ENCODE measurements around the gene FERMT3. TPM values are rescaled to one million over a fixed set of nuclear protein-coding genes. Genes with fewer than 3 reads are reported as not detected.

Gene FERMT3
- total RNA-seq = 1.8 and 2.2 TPM in 2 replicates

DNA sequence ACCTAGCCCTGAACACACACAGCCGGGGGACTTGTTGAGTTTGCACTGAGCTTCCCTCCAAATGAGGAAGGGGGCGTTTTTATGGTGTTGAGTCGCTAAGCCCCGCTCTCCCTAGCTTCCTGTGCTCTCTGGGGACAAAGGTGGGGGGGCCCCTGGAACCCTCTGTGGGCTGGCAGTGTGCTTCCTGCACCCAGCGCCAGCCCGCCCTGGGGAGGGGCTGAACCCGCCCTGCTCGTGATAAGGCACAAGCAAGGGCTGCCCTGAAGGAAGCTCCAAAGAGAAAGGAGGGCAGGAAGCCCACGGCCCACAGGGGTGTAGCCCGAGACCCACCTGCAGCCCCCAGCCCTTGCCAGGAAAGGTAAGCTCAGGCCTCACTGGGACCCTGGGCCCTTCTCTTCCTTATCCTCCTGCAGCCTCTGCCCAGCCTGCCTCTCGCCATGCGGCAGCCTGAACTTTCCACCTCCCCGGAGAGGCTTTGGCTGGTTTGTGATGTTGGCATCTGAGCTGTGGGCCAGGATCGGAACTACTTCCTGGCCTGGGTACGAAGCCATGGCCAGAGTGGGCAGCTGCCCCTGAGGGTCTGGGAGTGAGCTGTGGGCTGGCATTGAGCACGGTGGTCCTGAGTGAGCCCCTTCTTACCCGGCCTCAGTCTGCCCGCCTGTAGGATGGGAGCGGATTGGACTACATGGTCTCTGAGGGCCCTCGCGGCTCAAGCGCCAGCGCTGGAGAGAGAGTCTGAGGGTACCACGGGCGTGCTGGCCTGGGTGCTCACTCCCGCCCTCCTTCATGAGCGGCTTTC lies at the start of gene FERMT3:
FERMT3 (plus strand) TSS at position 265 of the 799 bp plus-strand sequence. CDS start 644 bp downstream, outside the sequence.

DNA sequence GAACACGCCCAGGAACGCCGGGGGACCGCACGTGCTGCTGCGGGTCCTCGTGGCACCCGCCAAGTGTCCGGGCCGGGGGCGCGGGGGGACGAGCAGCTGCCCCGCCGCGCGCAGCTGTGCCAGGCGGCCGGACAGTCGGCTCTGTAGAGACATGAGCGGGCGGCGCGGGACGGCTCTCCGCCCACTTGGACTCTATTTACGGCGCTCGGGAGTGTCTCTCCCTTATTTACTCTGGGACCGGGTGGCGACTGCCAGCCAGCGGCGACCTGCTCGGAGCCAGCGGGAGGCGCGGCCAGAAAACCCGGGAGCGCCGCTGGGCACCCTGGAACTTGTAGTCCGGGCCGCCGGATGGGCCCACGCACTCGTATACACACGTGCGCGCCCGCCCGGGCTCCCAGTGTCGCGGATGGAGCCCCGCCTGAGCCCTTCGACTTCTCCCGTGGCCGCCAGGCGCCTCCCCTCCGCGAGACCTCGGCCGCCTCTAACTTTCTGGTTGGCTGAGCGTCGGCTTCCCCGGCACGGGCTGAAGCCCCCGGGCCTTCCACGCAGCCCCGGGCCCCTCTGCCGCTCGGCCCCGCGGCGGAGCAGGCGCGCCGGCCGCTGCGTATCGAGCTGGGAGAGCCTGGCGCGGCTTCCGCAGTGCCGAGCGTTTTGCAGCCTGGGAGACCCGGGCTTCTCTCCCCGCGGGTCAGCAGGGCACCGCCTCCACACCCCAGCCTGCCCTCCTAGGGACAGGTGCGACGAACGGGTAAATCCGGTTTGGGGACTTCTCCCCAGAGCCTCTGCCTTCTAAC lies 40.5 kb upstream of the FERMT3 start, which contains the start of gene MACROD1:
MACROD1 (minus strand) TSS at position 272 of the 794 bp plus-strand sequence; CDS start at position 153, 119 bp downstream.

DNA sequence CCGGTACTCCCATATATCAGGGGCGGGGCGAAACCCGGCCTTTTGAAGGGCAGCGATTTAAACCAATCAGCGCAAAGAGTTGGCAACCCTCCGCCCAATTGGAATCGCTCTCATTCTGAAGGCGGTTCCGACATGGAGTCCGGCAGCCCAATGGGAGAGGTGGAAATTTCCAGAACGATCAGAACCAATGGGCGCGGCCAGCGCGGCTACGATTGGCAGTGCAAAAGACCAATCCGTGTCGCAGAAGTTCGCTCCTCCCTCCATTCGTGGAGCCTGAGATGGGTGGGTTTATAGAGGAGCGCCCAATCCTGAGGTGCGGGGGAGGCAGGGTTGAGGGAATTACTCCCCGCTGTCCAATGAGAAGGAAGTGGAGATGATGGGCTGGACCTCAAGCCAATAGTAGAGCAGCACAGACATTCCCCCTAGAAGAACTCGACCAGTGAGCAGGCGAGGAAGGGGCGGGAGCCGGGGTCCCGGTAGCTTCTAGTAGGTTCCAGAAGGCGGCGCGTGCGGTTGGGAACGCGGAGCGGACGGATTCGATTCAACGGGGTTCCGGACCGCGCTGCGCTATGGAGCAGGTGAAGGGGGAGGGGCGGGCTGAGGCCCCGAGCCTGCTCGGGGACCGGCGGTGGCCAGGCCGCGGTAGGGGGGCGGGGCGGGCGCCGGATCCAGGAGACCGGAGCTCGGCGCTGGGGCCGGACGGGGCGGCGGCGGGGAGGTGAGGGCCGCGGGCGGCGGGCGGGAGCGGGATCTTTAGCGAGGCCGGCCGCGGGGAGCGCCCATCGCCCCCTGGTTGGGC lies 20.6 kb upstream of the FERMT3 start, which contains the start of gene STIP1:
STIP1 (plus strand) TSS at position 479 of the 799 bp plus-strand sequence; CDS start at position 570, 91 bp downstream.

DNA sequence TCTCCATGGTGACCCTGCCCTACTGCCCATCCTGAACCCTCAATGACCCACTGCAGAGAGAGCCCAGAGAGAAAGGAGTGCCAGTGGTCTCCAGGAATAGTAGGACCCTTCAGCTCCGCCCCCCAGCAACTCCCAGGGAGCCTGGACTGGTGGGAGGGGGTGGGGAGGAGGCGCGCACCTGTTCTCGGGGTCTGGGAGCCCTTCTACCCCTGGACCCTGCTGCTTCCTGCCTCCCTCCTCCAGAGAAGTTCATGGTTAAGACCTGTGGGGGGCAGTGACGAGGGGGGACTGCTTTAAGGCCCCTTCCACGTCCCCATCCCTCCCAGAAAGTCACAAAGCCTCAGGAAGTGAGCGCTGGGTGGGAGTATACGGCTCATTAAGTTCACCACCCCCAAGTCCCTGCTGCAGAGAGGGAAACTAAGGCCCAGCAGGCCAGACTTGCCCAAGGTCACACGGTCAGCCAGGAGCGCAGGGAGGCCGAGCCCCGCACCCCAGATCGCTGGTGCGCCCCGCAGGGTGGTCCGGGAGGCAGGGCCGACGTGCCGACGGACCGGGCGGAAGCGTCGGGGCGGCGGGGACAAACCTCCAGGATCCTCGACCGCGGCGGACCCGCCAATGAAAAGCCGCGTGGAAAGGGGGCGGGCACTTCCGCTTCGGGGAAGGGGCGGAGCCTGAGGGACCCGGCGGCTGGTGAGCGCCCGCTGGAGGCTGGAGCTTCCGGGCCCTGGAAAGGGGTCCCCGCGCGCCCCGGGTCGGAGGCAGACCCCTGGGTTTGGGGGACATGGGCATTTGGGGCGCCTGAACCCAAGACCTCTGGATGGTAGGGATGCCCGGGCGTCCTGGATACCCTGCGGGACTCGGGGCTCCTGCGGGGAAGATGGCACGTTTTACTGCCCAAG lies 19.3 kb downstream of the FERMT3 start, which contains the start of the genes NUDT22 and TRPT1:
NUDT22 (plus strand) TSS at position 667 of the 899 bp plus-strand sequence. CDS start 379 bp downstream, outside the sequence.
TRPT1 (minus strand) TSS at position 579 of the 899 bp plus-strand sequence; CDS start at position 253, 326 bp downstream.

DNA sequence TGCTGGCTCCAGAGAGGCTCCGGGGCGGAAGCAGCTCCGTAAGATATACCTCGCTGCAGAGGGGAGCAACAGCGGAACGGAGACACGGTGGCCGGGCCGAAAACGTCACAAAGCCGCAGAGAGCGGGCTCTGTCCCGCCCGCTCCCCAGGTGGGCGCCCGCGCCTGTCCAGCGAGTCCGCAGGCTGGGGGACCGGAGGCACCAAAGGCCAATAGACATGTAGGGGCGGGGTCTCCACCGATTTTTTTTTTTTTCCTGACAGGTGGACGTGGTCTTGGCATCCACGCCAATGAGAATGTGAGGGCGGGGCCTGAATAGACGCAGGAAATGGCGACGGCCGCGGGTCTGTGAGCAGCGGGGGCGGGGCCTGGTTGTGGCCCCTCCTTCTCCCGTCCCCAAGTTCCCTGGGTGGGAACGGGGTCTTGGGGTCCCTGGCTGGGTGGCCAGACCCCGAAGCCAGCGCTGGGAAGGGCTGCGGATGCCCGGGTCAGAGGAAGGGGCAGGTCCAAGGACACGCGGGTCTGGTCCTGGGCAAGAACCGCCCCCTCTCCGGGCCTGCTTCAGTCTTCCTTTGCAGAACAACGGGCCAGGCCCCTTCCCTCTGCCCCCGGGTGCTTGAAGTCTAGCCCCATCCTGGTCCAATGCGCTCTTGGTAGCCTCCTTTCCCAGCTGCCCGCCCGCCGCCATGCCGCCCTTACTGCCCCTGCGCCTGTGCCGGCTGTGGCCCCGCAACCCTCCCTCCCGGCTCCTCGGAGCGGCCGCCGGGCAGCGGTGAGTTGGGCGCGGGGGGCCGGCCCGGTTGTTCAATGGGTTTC lies 23.9 kb downstream of the FERMT3 start, which contains the start of gene DNAJC4:
DNAJC4 (plus strand) TSS at position 378 of the 814 bp plus-strand sequence; CDS start at position 685, 307 bp downstream.

DNA sequence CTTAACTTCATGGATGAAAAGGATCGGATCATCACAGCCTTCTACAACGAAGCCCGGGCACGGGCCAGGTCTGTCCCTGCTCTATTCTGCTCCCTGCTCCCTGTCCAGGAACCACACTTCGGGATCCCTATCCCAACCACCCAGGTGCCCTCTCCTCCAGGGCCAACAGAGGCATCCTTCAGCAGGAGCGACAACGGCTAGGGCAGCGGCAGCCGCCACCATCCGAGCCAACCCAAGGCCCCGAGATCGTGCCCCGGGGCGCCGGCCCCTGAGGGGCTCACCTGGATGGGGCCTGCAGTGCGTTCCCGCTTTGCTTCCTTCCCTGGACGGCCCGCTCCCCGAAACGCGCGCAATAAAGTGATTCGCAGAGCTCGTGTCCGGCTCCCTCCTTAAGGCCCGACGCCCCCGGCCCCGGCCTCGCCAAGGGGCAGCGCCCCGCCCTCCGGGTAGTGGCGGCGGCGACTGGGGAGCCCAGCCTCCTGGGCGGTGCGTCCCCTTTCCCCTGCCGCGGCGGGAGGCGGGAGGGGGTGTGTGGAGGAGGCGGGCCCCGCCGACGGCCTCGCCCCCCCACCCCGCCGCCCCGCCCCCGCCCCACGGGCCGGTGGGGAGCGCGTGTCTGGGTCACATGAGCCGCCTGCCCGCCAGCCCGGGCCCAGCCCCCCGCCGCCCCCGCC lies 27.5 kb downstream of the FERMT3 start, which contains the start of gene VEGFB:
VEGFB (plus strand) TSS at position 672 of the 674 bp plus-strand sequence. CDS start 250 bp downstream, outside the sequence.

DNA sequence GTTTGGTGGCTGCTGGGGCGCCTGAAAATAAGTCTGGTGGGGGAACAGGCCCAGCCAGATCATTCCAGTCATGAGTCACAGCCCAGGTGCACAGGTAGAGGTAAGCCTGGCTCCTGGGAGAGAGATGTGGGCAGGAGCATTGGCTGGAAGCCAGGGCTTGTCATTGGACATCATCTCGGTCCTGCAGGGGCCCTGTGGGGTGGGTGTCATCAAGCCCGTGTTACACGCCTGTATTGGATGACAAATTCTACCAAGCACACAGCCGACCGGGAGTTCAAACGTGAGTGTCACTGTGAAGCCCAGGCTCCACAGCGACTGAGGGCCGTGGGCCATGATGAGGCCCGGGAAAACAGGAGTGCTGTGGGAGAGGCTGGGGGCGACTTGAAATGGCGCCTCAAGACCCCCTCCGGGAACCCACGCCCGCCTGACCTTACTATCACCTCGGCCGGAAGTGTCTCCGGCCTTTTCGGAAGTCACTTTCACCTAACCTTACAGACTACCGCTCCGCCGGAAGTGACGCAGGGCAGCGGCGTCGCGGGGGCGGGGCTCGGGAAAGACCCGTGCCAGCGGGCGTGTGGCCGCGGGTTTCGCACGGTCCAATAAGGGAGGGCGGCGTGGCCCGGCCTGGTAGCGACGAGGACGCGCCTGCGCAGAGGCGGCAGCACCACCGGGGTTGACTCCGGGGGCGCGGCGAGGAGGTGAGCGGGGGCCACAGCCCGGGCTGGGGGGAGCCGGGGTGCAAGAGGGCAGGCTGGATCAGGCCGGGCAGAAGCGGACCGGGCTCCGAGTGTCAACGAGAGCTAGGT lies 34.1 kb downstream of the FERMT3 start, which contains the start of gene FKBP2:
FKBP2 (plus strand) TSS at position 661 of the 806 bp plus-strand sequence. CDS start 1,293 bp downstream, outside the sequence.

DNA sequence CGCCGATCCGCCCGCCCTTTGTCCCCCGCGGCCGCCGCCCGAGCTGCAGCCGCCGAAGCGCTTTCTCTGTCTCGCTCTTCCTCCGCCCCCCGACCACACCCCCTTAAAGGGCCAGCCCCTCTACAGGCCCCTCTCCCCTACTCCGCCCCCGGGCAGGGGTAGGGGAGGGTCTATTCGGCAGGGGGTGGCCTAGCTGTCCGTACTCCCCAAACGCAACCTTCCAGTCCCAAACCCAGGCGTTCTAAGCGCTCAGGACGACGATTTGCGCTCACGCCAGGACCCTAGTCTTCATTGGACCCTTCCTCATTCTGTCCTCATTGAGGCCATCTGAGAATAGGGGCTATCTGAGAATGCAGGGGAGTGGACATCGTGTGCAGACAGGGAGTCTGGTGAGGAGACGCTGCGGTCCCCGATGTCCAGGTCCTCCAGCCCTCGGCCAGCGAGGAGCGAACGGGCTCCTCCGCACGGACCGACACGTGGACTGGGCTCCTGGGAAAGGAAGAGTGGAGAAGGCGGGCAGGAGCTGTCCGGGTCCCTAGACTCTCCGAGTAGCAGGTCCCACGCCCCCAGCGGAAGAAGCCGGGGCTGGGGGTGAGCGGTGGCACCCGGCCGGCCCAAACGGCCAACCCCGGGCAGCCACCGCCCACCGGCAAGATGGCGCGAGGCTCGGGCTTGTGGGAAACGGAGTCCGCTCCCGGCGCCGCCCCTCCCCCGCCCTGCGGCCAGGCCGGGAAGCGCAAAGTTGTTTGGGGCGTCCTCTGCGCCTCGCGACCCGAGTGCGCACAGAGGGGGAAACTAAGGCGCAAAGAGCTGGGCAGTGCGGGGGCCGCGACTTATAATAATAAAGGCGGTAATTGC lies 40.6 kb downstream of the FERMT3 start, which contains the start of gene PPP1R14B:
PPP1R14B (minus strand) TSS at position 73 of the 858 bp plus-strand sequence. CDS start 270 bp downstream, outside the sequence.

DNA sequence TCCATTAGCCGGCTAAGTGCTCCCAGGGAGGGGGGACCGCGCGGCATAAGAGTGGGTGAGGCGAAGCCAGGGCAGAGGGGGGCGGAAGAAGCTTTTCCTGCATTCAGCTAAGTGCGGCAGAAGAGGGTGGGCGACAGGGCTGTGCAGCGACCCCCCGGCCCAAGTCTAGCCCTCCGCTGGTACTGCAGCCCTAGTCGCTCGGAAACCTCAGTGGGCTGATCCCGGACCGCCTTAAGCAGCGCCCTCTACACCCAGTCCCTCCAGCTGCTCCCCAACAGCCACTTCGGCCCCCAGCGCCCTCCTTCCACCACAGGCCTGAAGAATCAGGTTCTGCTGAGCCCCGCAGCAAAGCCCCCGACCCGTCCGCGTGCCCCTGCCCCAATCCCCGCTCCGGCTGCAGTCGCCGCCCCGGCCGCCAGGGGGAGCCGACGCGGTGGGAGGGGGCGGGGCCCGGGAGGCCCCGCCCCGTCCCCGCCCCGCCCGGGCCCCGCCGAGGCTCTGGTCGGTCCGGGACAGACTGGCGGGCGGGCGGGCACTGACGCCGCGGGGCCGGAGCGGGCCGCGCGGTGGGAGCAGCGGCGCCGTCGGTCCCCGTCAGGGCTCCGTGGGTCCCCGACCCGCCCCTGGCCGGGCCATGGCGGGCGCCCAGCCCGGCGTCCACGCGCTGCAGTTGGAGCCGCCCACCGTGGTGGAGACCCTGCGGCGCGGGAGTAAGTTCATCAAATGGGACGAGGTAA lies 44.7 kb downstream of the FERMT3 start, which contains the start of gene PLCB3:
PLCB3 (plus strand) TSS at position 515 of the 737 bp plus-strand sequence; CDS start at position 635, 120 bp downstream.

Other genes starting within 250 kb of the FERMT3 start
- gene COX8A, start 232.1 kb upstream of the FERMT3 start, total RNA-seq = 1,094 and 1,254 TPM in 2 replicates
- 114 and 130 TPM in 2 replicates for gene OTUB1, start 220.3 kb upstream of the FERMT3 start, total RNA-seq
- under 0.01 TPM in 1 of 2 replicates, not detected in the other for gene FLRT1, start 170.8 kb upstream of the FERMT3 start, total RNA-seq
- 9.2 and 14.7 TPM in 2 replicates for gene MACROD1, start 40.6 kb upstream of the FERMT3 start, total RNA-seq
- gene STIP1, start 20.6 kb upstream of the FERMT3 start, total RNA-seq = 200 and 219 TPM in 2 replicates
- gene TRPT1, start 19.5 kb downstream of the FERMT3 start, total RNA-seq = 46.2 and 59.3 TPM in 2 replicates
- 59.5 and 60.4 TPM in 2 replicates for gene NUDT22, start 19.6 kb downstream of the FERMT3 start, total RNA-seq
- 12.6 and 21.2 TPM in 2 replicates for gene DNAJC4, start 23.8 kb downstream of the FERMT3 start, total RNA-seq
- 22.5 and 30.8 TPM in 2 replicates for gene VEGFB, start 27.9 kb downstream of the FERMT3 start, total RNA-seq
- 41.2 and 54.4 TPM in 2 replicates for gene FKBP2, start 34.4 kb downstream of the FERMT3 start, total RNA-seq
- gene PPP1R14B, start 40.2 kb downstream of the FERMT3 start, total RNA-seq = 361 and 380 TPM in 2 replicates
- gene PLCB3, start 44.8 kb downstream of the FERMT3 start, total RNA-seq = 24.2 and 25.7 TPM in 2 replicates
- gene BAD, start 77.9 kb downstream of the FERMT3 start, total RNA-seq = 102 and 103 TPM in 2 replicates
- 14.6 and 18.7 TPM in 2 replicates for gene GPR137, start 79.1 kb downstream of the FERMT3 start, total RNA-seq
- not detected in 2 replicates for gene KCNK4, start 84.6 kb downstream of the FERMT3 start, total RNA-seq
- 0.15 TPM in 1 of 2 replicates, not detected in the other for gene CATSPERZ, start 93.6 kb downstream of the FERMT3 start, total RNA-seq
- 21.3 and 25.1 TPM in 2 replicates for gene ESRRA, start 98.8 kb downstream of the FERMT3 start, total RNA-seq
- 446 and 498 TPM in 2 replicates for gene TRMT112, start 110.8 kb downstream of the FERMT3 start, total RNA-seq
- gene PRDX5, start 111.4 kb downstream of the FERMT3 start, total RNA-seq = 281 and 297 TPM in 2 replicates
- gene CCDC88B, start 133.5 kb downstream of the FERMT3 start, total RNA-seq = 1.2 and 1.3 TPM in 2 replicates
- 39.7 and 42.4 TPM in 2 replicates for gene RPS6KA4, start 152.4 kb downstream of the FERMT3 start, total RNA-seq